ENCODE data around the gene CELF2.

The CELF2 gene

GRCh38 chr10:11009471-11010308 lies 8.0 kb upstream of the CELF2 start:
- DNase-seq (no peak), ATAC-seq (ENCODE audit: insufficient read depth, low read depth) (no peak)
- Histone ChIP-seq H3K4me1 (ENCODE audit: insufficient read depth, low read length) (no peaks in the 10 kb centered on the region), H3K4me3 (ENCODE audit: low read depth in 1 of 2, low read length in 2 of 2) (no peak overlapping the region), H3K9me3 (ENCODE audit: insufficient read depth, low read length, severe bottlenecking) (no peaks in the 10 kb centered on the region), H3K4me2 (ENCODE audit: insufficient read depth, low read length) (no peak overlapping the region), H3K27me3 (ENCODE audit: insufficient read depth, low read length, poor library complexity) (no peaks in the 10 kb centered on the region), H3K79me2 (ENCODE audit: insufficient read depth, low read length) (no peaks in the 10 kb centered on the region), H4K20me1 (ENCODE audit: insufficient read depth, low read length) (no peaks in the 10 kb centered on the region), H3K27ac (ENCODE audit: low read length) (no peak overlapping the region), H3K9ac (ENCODE audit: low read depth, low read length) (no peak overlapping the region), H3K36me3 (ENCODE audit: insufficient read depth, low read length) (no peaks in the 10 kb centered on the region), H2AFZ (ENCODE audit: low read depth, low read length) (no peak overlapping the region)
- TF ChIP-seq CTCF (IDR thresholded peaks at IDR 0.05; ENCODE audit: borderline replicate concordance, extremely low read depth, low read length, poor library complexity, severe bottlenecking), result no peak
- TF ChIP-seq EZH2 (IDR thresholded peaks at IDR 0.05; ENCODE audit: borderline replicate concordance, low read depth, low read length, severe bottlenecking), result no peak

- H3K36me3 ChIP-seq (ENCODE audit: insufficient read depth, low read length), result no peaks in the 10 kb centered on the region
- TF ChIP-seq CTCF (IDR thresholded peaks at IDR 0.05; ENCODE audit: borderline replicate concordance, extremely low read depth, low read length, poor library complexity, severe bottlenecking), result no peak
- no peak for TF ChIP-seq EZH2 (IDR thresholded peaks at IDR 0.05; ENCODE audit: borderline replicate concordance, low read depth, low read length, severe bottlenecking)
- no peaks in the 10 kb centered on the region for H4K20me1 ChIP-seq (ENCODE audit: insufficient read depth, low read length)
- no peak overlapping the region for H2AFZ ChIP-seq (ENCODE audit: low read depth, low read length)
- no peak overlapping the region for H3K4me3 ChIP-seq (ENCODE audit: low read depth in 1 of 2, low read length in 2 of 2)
- H3K9ac ChIP-seq (ENCODE audit: low read depth, low read length), result no peak overlapping the region
- no peak overlapping the region for H3K4me2 ChIP-seq (ENCODE audit: insufficient read depth, low read length)
- H3K79me2 ChIP-seq (ENCODE audit: insufficient read depth, low read length), result no peaks in the 10 kb centered on the region
- no peak overlapping the region for H3K27ac ChIP-seq (ENCODE audit: low read length)
- no peaks in the 10 kb centered on the region for H3K4me1 ChIP-seq (ENCODE audit: insufficient read depth, low read length)
- ATAC-seq (ENCODE audit: insufficient read depth, low read depth), result no peak
- no peaks in the 10 kb centered on the region for H3K27me3 ChIP-seq (ENCODE audit: insufficient read depth, low read length, poor library complexity)
- no peak for DNase-seq
- H3K9me3 ChIP-seq (ENCODE audit: insufficient read depth, low read length, severe bottlenecking), result no peaks in the 10 kb centered on the region
Measured at GRCh38 chr10:11010582-11010981, 7.1 kb upstream of the CELF2 start.

GRCh38 chr10:11011436-11011835 lies 6.2 kb upstream of the CELF2 start:
- Histone ChIP-seq H4K20me1 (ENCODE audit: insufficient read depth, low read length) (no peaks in the 10 kb centered on the region), H3K4me1 (ENCODE audit: insufficient read depth, low read length) (no peaks in the 10 kb centered on the region), H2AFZ (ENCODE audit: low read depth, low read length) (no peak overlapping the region), H3K27me3 (ENCODE audit: insufficient read depth, low read length, poor library complexity) (no peaks in the 10 kb centered on the region), H3K4me2 (ENCODE audit: insufficient read depth, low read length) (no peak overlapping the region), H3K36me3 (ENCODE audit: insufficient read depth, low read length) (no peaks in the 10 kb centered on the region), H3K9me3 (ENCODE audit: insufficient read depth, low read length, severe bottlenecking) (no peaks in the 10 kb centered on the region), H3K27ac (ENCODE audit: low read length) (no peak overlapping the region), H3K4me3 (ENCODE audit: low read depth in 1 of 2, low read length in 2 of 2) (no peak overlapping the region), H3K9ac (ENCODE audit: low read depth, low read length) (no peak overlapping the region), H3K79me2 (ENCODE audit: insufficient read depth, low read length) (no peaks in the 10 kb centered on the region)
- TF ChIP-seq EZH2 (IDR thresholded peaks at IDR 0.05; ENCODE audit: borderline replicate concordance, low read depth, low read length, severe bottlenecking) (no peak), CTCF (IDR thresholded peaks at IDR 0.05; ENCODE audit: borderline replicate concordance, extremely low read depth, low read length, poor library complexity, severe bottlenecking) (no peak)
- DNase-seq (no peak), ATAC-seq (ENCODE audit: insufficient read depth, low read depth) (no peak)

All from DND-41 (cell line).